ENCODE measurements around the gene SLC30A7.

The SLC30A7 gene

DNA sequence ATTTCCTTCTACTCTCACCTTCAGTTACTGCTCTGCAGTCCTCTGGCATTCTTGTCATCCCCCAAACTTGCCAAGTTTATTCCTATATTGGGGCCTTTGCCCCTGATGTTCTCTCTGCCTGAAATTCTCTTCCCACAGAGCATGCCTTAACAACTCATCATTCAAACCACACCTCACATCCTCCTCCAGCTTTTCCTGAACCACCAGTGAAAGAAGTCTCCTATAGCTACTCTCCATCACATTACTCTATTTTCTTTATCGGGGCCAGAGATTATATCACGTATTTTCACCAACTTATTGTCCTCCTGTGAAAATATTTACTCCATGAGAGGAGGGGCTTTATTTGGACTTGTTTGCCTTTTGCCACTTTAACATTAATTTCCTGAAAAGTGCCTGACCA lies 33.3 kb upstream of the SLC30A7 start:
- H3K27ac ChIP-seq = no peak overlapping the region
- no peak for DNase-seq (ENCODE audit: low spot score)
- TF ChIP-seq CTCF (IDR thresholded peaks at IDR 0.05) = no peak
- H3K4me3 ChIP-seq = no peak overlapping the region

GRCh38 chr1:100866041-100866900 lies 29.6 kb upstream of the SLC30A7 start:
- Histone ChIP-seq H3K27ac (peak overlapping the region in 1 of 2 donors; percentile 12), H3K4me3 (peak overlapping the region; percentile 21)
- peak; percentile 42 for TF ChIP-seq CTCF (IDR thresholded peaks at IDR 0.05)
- no peak for DNase-seq (ENCODE audit: low spot score)

GRCh38 chr1:100866901-100867206 lies 29.0 kb upstream of the SLC30A7 start:
- no peak overlapping the region for H3K4me3 ChIP-seq
- peak overlapping the region in 1 of 2 donors; percentile 12 for H3K27ac ChIP-seq
- no peak for DNase-seq (ENCODE audit: low spot score)
- no peak for TF ChIP-seq CTCF (IDR thresholded peaks at IDR 0.05)

DNA sequence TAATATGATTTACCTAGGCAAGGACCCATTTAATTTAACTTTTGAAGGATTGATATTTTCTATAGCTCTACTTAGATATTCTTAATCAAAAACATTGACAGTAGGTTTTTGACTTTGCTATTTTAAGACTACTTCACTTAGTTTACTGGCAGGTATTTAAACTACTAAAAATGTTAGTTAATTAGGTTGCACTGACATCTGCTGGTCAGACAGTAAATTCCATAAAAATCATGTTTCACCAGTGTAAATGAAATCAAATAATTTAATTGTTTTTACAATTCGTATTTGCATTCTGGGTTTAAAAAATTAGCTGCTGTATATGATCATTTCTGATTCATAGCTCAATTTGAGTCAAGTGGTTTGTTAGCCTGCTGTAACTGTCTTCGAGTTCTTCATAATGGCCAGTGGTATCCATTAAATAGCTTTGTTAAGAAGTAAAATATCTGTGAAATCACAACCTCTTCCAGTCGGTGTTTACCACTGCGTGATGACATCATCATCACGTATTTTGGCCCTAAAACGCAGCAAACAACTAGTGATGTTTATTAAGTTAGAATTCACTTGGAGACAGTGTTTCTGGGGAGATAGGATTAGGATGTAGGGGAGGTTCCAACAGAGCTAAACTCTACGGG lies 27.4 kb upstream of the SLC30A7 start:
- DNase-seq (ENCODE audit: low spot score) = no peak
- Histone ChIP-seq H3K4me3 (no peak overlapping the region), H3K27ac (no peak overlapping the region)
- TF ChIP-seq CTCF (IDR thresholded peaks at IDR 0.05) = peak; percentile 59

- no peak for DNase-seq (ENCODE audit: low spot score)
- TF ChIP-seq CTCF (IDR thresholded peaks at IDR 0.05) = no peak
- Histone ChIP-seq H3K27ac (no peak overlapping the region), H3K4me3 (no peak overlapping the region)
Measured at GRCh38 chr1:100869996-100870395, 25.9 kb upstream of the SLC30A7 start.

- TF ChIP-seq CTCF (IDR thresholded peaks at IDR 0.05) = no peak
- H3K27ac ChIP-seq = no peak overlapping the region
- DNase-seq (ENCODE audit: low spot score) = no peak
- no peak overlapping the region for H3K4me3 ChIP-seq
Measured at GRCh38 chr1:100874433-100874832, 21.5 kb upstream of the SLC30A7 start.

DNA sequence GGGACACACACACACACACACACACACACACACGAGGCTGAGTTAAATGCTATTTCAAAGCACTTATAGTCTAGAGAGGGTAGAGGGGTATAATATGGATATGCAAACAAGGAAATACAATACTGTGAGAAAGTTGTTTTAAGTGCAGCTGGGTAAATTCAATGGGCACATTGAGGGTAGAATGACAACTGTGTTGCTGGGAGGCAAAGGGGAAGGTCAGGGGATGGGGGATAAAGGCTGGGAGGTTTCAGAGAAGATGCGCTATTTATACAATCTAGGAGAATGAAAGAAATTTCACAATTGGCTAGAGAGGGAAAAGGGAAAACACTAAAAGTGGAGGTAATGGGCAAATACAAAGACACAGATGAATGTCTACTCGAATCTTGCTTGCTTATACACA lies 20.7 kb upstream of the SLC30A7 start:
- H3K27ac ChIP-seq = no peak overlapping the region
- TF ChIP-seq CTCF (IDR thresholded peaks at IDR 0.05) = no peak
- H3K4me3 ChIP-seq = no peak overlapping the region
- no peak for DNase-seq (ENCODE audit: low spot score)

All from coronary artery (tissue), 2 donors.